B cell (primary cell): ENCODE results near the gene TBX3.

Source experiments
- CTCF ChIP-seq: fragments of 200-600 bp; IDR thresholded peaks from one replicate; pipeline ENCODE4 v1.8.0; 2022; ENCODE audit warnings: antibody characterized with exemption, mild to moderate bottlenecking
- EZH2 ChIP-seq: IDR thresholded peaks from 2 replicates; pipeline ENCODE4 v1.6.1; 2012; ENCODE audit warnings: borderline replicate concordance, low read depth, mild to moderate bottlenecking, moderate library complexity, low read length; ENCODE audit not compliant: insufficient read depth, poor library complexity, severe bottlenecking

- TF ChIP-seq CTCF (no peak), EZH2 (no peak)
These were observed 45.1 kb downstream of the TBX3 start for GRCh38 chr12:114638790-114639435.
